ENCODE results near the gene GRID2.

Gene GRID2

DNA sequence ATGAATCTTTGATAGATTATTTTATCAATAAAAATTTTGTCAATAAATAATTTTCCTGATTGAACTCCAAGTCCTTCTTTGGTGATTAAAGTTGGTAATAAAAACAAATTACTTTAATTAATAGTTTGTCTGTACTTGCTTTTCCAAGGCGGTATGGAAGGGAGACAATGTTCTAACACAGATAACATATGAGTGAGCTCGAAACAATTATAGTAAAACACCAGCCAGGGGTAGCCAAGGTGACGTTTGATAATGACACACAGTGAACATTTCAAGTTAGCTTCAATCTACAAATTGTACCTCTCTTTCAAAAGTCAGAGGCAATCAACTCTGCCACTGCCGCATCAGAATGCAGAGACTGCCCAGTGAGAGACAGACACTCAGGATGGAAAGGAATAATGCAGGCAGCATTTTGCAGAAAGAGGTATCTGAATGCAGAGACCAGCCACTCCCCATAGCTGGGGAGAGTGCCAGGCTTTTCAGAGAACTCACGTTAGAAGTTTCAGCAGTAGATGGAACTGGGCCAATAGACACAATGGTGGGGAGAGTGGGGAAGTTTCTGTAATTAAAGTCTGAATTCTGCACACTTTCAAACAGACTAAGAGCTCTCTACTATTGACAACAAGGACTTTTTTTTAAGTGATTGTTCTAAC is 1506.7 kb downstream of the GRID2 start:
- no peak overlapping the region for H3K4me3 ChIP-seq (replicated peaks; ENCODE audit: low read depth, low read length)
- no peak for DNase-seq (ENCODE audit: extremely low read depth, low read depth)
- no peak for TF ChIP-seq CTCF (IDR thresholded peaks at IDR 0.05; ENCODE audit: low read depth, low read length, missing control alignments)

- TF ChIP-seq CTCF (IDR thresholded peaks at IDR 0.05; ENCODE audit: low read depth, low read length, missing control alignments) = no peak
- no peak for DNase-seq (ENCODE audit: extremely low read depth, low read depth)
- H3K4me3 ChIP-seq (replicated peaks; ENCODE audit: low read depth, low read length) = no peak overlapping the region
Observed at GRCh38 chr4:93813092-93813491, 1509.3 kb downstream of the GRID2 start.

DNA sequence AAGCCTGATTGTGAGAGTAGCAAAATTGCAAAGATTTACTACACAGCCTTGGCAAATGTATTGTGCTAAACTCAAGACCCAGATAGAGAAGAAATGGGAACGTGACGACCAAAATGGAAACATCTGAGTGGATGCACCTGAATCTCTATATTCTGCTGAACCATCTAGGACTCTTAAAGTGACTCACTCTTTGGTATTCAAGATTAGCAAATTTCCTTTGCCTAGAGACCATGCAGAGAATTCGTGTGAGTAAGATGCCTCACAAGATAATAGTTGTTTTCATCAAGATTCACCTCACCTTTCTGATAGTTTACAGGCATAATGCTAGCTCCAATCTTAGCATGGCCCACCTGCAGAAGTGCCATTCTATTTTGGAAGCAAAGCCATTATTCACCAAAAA is 1510.4 kb downstream of the GRID2 start:
- TF ChIP-seq CTCF (IDR thresholded peaks at IDR 0.05; ENCODE audit: low read depth, low read length, missing control alignments) = no peak
- no peak overlapping the region for H3K4me3 ChIP-seq (replicated peaks; ENCODE audit: low read depth, low read length)
- no peak for DNase-seq (ENCODE audit: extremely low read depth, low read depth)

DNA sequence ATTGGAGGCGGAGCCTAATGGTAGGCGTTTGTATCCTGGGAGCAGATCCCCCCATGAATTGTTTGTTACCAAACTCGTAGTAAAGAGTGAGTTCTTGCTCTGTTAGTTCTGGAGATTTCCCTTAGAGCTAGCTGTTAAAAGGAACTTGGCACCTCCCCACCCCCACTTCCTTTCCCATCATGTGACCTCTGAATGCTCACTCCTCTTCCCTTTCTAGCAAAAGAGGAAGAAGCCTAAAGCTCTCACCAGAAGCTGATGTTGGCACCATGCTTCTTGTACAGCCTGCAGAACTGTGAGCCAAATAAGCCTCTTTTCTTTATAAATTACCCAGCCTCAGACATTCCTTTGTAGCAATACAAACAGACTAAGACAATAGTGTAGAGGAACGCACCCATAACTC is 1511.0 kb downstream of the GRID2 start:
- no peak for TF ChIP-seq CTCF (IDR thresholded peaks at IDR 0.05; ENCODE audit: low read depth, low read length, missing control alignments)
- DNase-seq (ENCODE audit: extremely low read depth, low read depth) = no peak
- H3K4me3 ChIP-seq (replicated peaks; ENCODE audit: low read depth, low read length) = no peak overlapping the region
